Suppressor macrophage treated with lipopolysaccharide for 4 hours (primary cell): ENCODE measurements around the gene TGFBI.
"Not testable (repeated sequence)": the region's sequence is repeated elsewhere in the genome, so short reads cannot be mapped to it uniquely, and the experiment has no call there.

ENCODE experiments used
- DNase-seq: peaks from one replicate; pipeline ENCODE4 v3.0.0-alpha.2; 2020

Gene TGFBI

GRCh38 chr5:136028090-136028489 is 698 bp upstream of the TGFBI start:
- no peak for DNase-seq

- no peak for DNase-seq
These were observed 1.5 kb downstream of the TGFBI start for GRCh38 chr5:136030252-136030651.

GRCh38 chr5:136030956-136031611 is 2.3 kb downstream of the TGFBI start:
- peak; percentile 79 for DNase-seq

- DNase-seq, result no peak
These were observed 2.9 kb downstream of the TGFBI start for GRCh38 chr5:136031711-136032110.

- DNase-seq, result no peak
These were observed 3.8 kb downstream of the TGFBI start for GRCh38 chr5:136032564-136032963.

- no peak for DNase-seq
These were observed 4.4 kb downstream of the TGFBI start for GRCh38 chr5:136033234-136033633.

- no peak for DNase-seq
These were observed 5.1 kb downstream of the TGFBI start for GRCh38 chr5:136033848-136034247.

GRCh38 chr5:136034492-136034891 is 5.7 kb downstream of the TGFBI start:
- DNase-seq, result no peak

- DNase-seq, result no peak
These were observed 6.2 kb downstream of the TGFBI start for GRCh38 chr5:136034984-136035383.

GRCh38 chr5:136035837-136036236 is 7.0 kb downstream of the TGFBI start:
- DNase-seq, result no peak

- DNase-seq, result no peak
These were observed 7.6 kb downstream of the TGFBI start for GRCh38 chr5:136036293-136036911.

- peak; percentile 45 for DNase-seq
These were observed 8.4 kb downstream of the TGFBI start for GRCh38 chr5:136037001-136037705.

- DNase-seq, result peak; percentile 25
These were observed 9.8 kb downstream of the TGFBI start for GRCh38 chr5:136038635-136039034.

- no peak for DNase-seq
These were observed 10.4 kb downstream of the TGFBI start for GRCh38 chr5:136039202-136039601.

GRCh38 chr5:136040746-136041415 is 12.1 kb downstream of the TGFBI start:
- no peak for DNase-seq

GRCh38 chr5:136042156-136042555 is 13.4 kb downstream of the TGFBI start:
- DNase-seq, result no peak

GRCh38 chr5:136042665-136043121 is 13.9 kb downstream of the TGFBI start:
- peak; percentile 80 for DNase-seq

GRCh38 chr5:136043551-136043950 is 14.8 kb downstream of the TGFBI start:
- no peak for DNase-seq

- DNase-seq, result no peak
These were observed 15.3 kb downstream of the TGFBI start for GRCh38 chr5:136043968-136044610.

- DNase-seq, result not testable (repeated sequence)
These were observed 16.2 kb downstream of the TGFBI start for GRCh38 chr5:136045026-136045425.

- no peak for DNase-seq
These were observed 17.5 kb downstream of the TGFBI start for GRCh38 chr5:136046246-136046645.

- peak; percentile 77 for DNase-seq
These were observed 19.1 kb downstream of the TGFBI start for GRCh38 chr5:136047858-136048257.

- no peak for DNase-seq
These were observed 20.2 kb downstream of the TGFBI start for GRCh38 chr5:136048966-136049365.
